Left lobe of liver (tissue), 2 donors: ENCODE results near the gene SLC28A2. TPM values are rescaled to one million over a fixed set of nuclear protein-coding genes. Genes with fewer than 3 reads are reported as not detected.
"Not testable (repeated sequence)": the region's sequence is repeated elsewhere in the genome, so short reads cannot be mapped to it uniquely, and the experiment has no call there.

Source experiments
- ATAC-seq: fragments of 200-7000 bp; cut with Tn5 transposase; one replicate; pipeline ENCODE4 v1.9.1; 2020; ENCODE audit warnings: mild to moderate bottlenecking, moderate library complexity
- DNase-seq: peaks from one replicate; pipeline ENCODE4 v3.0.0-alpha.2; 2020; ENCODE audit warnings: low spot score
- total RNA-seq: library from RNA; stranded (reverse); gene quantifications from one replicate; pipeline ENCODE4 v1.2.1, GENCODE V29; 2021
- donor health status: DM: no; HTN: no; CAD: no; lungs with moderate emphysema.
- donor health status: DM: no; HTN: yes; CAD: no.

The SLC28A2 gene
- total RNA-seq, 1 donor from 2014 or later: 0.15 TPM

GRCh38 chr15:45254824-45255223 lies 2.8 kb downstream of the SLC28A2 start:
- not testable (repeated sequence) for DNase-seq, ATAC-seq

GRCh38 chr15:45259796-45260195 lies 7.8 kb downstream of the SLC28A2 start:
- ATAC-seq (no peak), DNase-seq (no peak)

GRCh38 chr15:45262906-45263461 lies 10.9 kb downstream of the SLC28A2 start:
- ATAC-seq (peak; percentile 80), DNase-seq (no peak)

- DNase-seq (no peak), ATAC-seq (no peak)
Observed at GRCh38 chr15:45263854-45264253, 11.8 kb downstream of the SLC28A2 start.

DNA sequence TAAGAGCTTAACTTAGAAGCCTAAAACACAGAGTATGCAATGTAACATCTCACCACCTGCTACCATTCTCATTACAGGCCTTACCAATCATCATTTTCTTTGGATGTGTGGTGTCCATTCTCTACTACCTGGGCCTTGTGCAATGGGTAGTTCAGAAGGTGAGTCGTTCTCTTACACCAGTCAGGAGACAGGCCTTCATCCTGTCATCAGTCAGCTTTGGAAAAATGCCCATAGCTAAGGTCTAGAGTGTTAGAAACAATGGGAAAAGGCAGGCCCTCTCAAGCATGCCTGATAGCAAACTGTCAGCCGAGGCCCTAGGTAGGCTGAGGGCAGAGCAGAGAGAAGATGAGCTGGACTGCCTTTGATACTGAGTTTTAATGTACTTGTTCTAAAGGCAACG lies 13.5 kb downstream of the SLC28A2 start:
- no peak for DNase-seq
- no peak for ATAC-seq

GRCh38 chr15:45268135-45268534 lies 16.1 kb downstream of the SLC28A2 start:
- ATAC-seq (peak; percentile 97), DNase-seq (peak; percentile 67)

- ATAC-seq: no peak
- no peak for DNase-seq
Observed at GRCh38 chr15:45274636-45275380, 22.8 kb downstream of the SLC28A2 start.

DNA sequence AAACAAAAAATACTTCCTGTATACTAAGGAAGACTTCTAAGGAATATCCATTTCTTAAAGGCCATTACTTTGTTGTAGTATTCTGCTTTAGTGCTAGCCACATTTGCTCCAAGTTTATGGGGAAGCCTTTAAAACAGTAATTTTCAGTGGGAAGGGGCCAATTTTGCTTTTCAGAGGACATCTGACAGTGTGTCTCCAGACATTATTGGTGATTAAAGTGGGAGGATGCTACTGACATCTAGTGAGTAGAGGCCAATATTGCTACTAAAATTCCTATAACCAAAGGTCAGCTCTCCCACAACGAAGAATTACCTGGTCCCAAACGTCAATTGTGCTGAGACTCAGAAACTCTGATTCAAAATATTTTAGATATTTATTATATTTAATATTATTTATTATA lies 24.8 kb downstream of the SLC28A2 start:
- DNase-seq (no peak), ATAC-seq (peak; percentile 52)

GRCh38 chr15:45279024-45279698 lies 27.1 kb downstream of the SLC28A2 start:
- ATAC-seq (peak; percentile 98), DNase-seq (peak; percentile 99)

DNA sequence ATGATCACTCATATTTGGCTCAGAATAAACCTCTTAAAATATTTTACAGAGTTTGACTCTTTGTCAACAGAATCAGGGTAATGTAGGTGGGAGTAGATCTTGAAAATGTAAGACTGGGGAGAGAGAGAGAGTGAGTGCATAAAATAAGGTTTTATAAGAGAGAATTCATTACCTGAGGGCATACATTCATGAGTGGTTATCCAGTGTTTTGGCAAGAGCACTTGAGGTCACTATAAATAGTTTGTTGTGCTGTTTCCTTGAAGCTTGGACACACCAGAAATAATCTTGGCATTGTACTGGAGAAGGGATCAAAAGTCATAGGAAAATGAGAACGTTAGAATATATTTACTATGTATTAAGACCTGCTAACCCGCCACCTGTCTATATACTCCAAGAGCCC lies 33.4 kb downstream of the SLC28A2 start:
- DNase-seq: no peak

GRCh38 chr15:45287390-45287956 lies 35.4 kb downstream of the SLC28A2 start:
- ATAC-seq (no peak), DNase-seq (no peak)

More for the DNA sequence above, 33.4 kb downstream of the SLC28A2 start:
- no peak for ATAC-seq

DNA sequence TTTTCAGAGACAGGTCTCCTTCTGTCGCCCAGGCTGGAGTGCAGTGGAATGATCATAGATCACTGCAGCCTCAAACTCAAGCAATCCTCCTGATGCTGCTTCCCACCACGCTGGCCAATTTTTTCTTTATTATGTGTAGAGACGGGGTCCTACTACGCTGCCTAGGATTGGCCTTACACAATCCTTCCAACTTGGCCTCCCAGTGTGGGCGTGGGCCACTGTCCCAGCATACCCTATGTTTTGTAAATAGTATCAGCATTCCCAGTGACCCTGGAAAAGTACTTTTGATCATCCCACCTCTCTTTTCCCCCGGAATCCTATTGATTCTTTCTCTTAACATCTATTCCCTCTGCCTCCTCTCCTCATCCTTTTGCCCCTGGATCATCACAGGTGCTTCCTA lies 36.9 kb downstream of the SLC28A2 start:
- DNase-seq (no peak), ATAC-seq (no peak)

- peak; percentile 44 for ATAC-seq
- no peak for DNase-seq
Observed at GRCh38 chr15:45291822-45292582, 40.0 kb downstream of the SLC28A2 start.

GRCh38 chr15:45293326-45293725 lies 41.3 kb downstream of the SLC28A2 start:
- ATAC-seq, DNase-seq: not testable (repeated sequence)

- ATAC-seq, DNase-seq: not testable (repeated sequence)
Observed at GRCh38 chr15:45298964-45299378, 46.9 kb downstream of the SLC28A2 start.

- DNase-seq: no peak
- no peak for ATAC-seq
Observed at GRCh38 chr15:45304711-45305110, 52.7 kb downstream of the SLC28A2 start.

- no peak for ATAC-seq
- DNase-seq: no peak
Observed at GRCh38 chr15:45306105-45306504, 54.1 kb downstream of the SLC28A2 start.

DNA sequence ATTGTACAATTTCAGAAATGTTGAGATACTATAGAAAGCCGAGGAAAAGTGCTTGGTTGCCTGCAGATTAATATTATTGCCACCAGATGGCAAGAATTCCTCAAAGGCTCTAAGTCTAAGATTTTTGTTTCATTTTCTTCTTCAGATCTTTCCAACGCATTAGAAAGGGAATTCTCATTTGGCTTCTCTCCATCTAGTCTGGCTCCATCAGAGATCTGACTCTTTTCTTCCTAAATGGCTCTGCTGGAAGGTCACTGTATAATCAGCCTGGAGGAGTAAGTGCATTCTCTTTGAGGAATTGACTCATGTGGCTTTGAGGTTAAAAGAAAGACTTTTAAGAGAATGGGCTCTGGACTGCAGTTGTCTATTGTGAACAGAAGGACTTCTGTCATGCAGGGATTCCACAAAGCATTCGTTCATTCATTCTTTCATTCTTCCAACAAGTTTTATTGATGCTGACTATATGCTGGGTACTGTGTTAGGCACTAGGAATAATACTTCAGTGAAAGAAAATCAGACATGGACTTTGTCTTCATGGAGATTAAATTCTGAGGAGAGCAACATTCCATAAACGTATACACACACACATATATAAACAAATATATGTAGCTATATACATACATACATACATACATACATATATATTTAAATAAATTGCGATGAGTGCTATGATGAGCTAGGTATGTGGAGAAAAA lies 55.3 kb downstream of the SLC28A2 start:
- ATAC-seq: peak; percentile 88
- no peak for DNase-seq

GRCh38 chr15:45314117-45314516 lies 62.1 kb downstream of the SLC28A2 start:
- ATAC-seq, DNase-seq: not testable (repeated sequence)

GRCh38 chr15:45314960-45315359 lies 62.9 kb downstream of the SLC28A2 start:
- DNase-seq: no peak
- no peak for ATAC-seq
